H1 (cell line): ENCODE results near the gene PITX1. TPM values are rescaled to one million over a fixed set of nuclear protein-coding genes. Genes with fewer than 3 reads are reported as not detected.

Experiments
- E2F6 ChIP-seq: IDR thresholded peaks from 2 replicates; pipeline ENCODE4 v1.6.1; 2012; ENCODE audit warnings: inconsistent platforms
- RNF2 ChIP-seq: fragments of 200-900, 300-1000 bp; sonication (generic); IDR thresholded peaks from 2 replicates; pipeline ENCODE4 v1.7.1; 2016; ENCODE audit warnings: borderline replicate concordance, low read depth, mild to moderate bottlenecking, antibody characterized with exemption, low read length; ENCODE audit not compliant: poor library complexity, severe bottlenecking; ENCODE audit errors: missing control alignments
- SP2 ChIP-seq: IDR thresholded peaks from 2 replicates; pipeline ENCODE4 v1.6.1; 2012; ENCODE audit warnings: mild to moderate bottlenecking, low read length, inconsistent platforms
- SUZ12 ChIP-seq: fragments of 200-600 bp; sonication (generic); IDR thresholded peaks from 2 replicates; pipeline ENCODE4 v1.6.1; 2012; ENCODE audit warnings: mild to moderate bottlenecking, inconsistent platforms, low read length, moderate library complexity, mixed read lengths
- TAF7 ChIP-seq: optimal IDR thresholded peaks from 2 replicates; pipeline ENCODE3; 2011; ENCODE audit warnings: low read depth, mild to moderate bottlenecking, inconsistent platforms, low read length, moderate library complexity, borderline replicate concordance
- TBP ChIP-seq: IDR thresholded peaks from 2 replicates; pipeline ENCODE4 v1.6.1; 2011; ENCODE audit warnings: low read depth, low read length, improper control_type of control experiment
- polyA plus RNA-seq, 7 experiments: library from polyadenylated mRNA; depleted of rRNA in 3 of 7; stranded (reverse) in 5 of 7; unstranded in 2 of 7; fragments of >200 nt in 5 of 7; fragments of 200-250 nt in 2 of 7; gene quantifications; 1 replicate in 5 of 7; 2 replicates in 1 of 7; 4 replicates in 1 of 7; pipeline versions ENCODE4 v1.2.1 to v1.2.3, GENCODE V29; 2011 to 2013; ENCODE audit warnings: missing spikeins in 2 of 7, mixed read lengths in 2 of 7
- total RNA-seq: library from RNA; stranded (reverse); fragmentation: NEBNext Ultra II Directional; extraction: Animal tissue kit (Norgen Biotek cat#: 25700); gene quantifications from 2 replicates; pipeline ENCODE4 v1.2.1, GENCODE V29; 2021

PITX1 gene
- total and polyA plus RNA-seq, 2 of the 8 experiments (the other 6 are each of a cell fraction or from before 2014, with no cell fraction given), result 0.03 TPM; not detected in 1

GRCh38 chr5:135039271-135040033 lies 5.4 kb upstream of the PITX1 start (continued):
- TF ChIP-seq TBP (no peak), RNF2 (no peak), SUZ12 (peak; percentile 67), SP2 (no peak), TAF7 (no peak), E2F6 (peak; percentile 62)
